ENCODE data around the gene LHX4. TPM values are rescaled to one million over a fixed set of nuclear protein-coding genes. Genes with fewer than 3 reads are reported as not detected.

The LHX4 gene
- total and polyA plus RNA-seq, 2 of the 8 experiments (the other 6 are each of a cell fraction or from before 2014, with no cell fraction given) = 0.85 to 4.9 TPM

DNA sequence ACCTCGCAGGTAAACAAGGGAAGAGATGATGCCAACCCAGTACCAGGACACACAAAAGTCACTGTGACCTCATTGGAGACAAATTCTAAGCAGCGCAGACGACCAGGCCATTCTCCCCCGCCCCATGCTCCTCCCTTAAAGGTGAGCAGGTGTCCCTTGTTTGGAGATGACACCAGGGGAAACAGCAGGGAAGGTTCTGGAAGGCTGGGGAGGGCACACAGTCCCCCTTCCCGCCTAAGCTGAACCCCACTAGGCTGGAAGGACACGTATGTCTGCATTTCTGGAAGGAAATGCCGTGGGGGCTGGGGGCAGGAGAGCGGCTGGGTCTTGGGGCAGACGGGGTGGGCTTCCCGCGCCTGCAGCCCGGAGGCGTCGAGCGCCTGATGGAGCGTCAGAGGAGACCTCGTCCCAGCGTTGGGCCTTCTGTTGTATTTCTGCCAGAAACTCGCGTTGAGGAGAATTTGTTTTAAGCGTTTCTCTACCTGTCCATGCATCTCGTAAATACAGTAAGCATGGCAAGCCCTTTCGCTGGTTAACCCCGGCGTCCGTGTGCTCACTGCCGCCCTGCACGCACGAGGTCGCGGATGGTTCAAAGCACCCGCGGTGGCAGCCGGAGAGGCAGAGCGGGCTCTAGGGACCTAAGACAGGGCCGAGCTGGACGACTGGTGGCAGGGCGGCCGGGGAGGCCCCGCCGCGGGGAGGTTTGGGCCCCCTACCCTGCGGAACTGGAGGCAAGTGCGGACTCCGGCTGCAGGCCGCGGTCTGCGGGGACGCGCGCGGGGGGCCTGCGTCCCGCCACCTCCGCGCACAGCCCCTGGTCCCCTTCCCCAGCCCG lies 1.2 kb upstream of the LHX4 start (continued):
- peak; percentile 39; the same call in 1 of the 2 replicates for TF ChIP-seq KDM1A (IDR thresholded peaks at IDR 0.05; ENCODE audit: borderline replicate concordance, low read length)
- TF ChIP-seq SRF (IDR thresholded peaks at IDR 0.05; ENCODE audit: low read depth, low read length) = no peak
- TF ChIP-seq EZH2 (IDR thresholded peaks at IDR 0.05; ENCODE audit: low read depth, low read length, severe bottlenecking) = peak; percentile 74
- peak; percentile 94 for TF ChIP-seq MAX (IDR thresholded peaks at IDR 0.05)
- TF ChIP-seq HDAC2 (IDR thresholded peaks at IDR 0.05; ENCODE audit: borderline replicate concordance in 1 of 2, low read depth in 2 of 2, low read length in 2 of 2) = no peak

All from H1 (cell line).